Esophagus squamous epithelium (tissue), 5 donors: ENCODE data around the gene WDR3. TPM values are rescaled to one million over a fixed set of nuclear protein-coding genes. Genes with fewer than 3 reads are reported as not detected.

Source experiments
- DNase-seq: peaks from one replicate; lab custom pipeline; 2025; lab: John Stamatoyannopoulos, UW
- H3K27ac ChIP-seq, 4 donors: fragments of 200-600 bp; sonication (generic); one replicate each; pipeline ENCODE4 v1.5.1; 2016 to 2019; ENCODE audit warnings: mild to moderate bottlenecking in 1 of 4
- H3K27me3 ChIP-seq, 4 donors: fragments of 200-600 bp; sonication (generic); 1 replicate in 3 of 4; 2 replicates in 1 of 4; pipeline versions ENCODE4 v1.5.1 to v1.6.0; 2017 to 2021; ENCODE audit warnings: antibody characterized with exemption in 1 of 4
- H3K36me3 ChIP-seq, 3 donors: fragments of 200-600 bp; sonication (generic); one replicate each; pipeline ENCODE4 v1.5.1; 2016 to 2019
- H3K4me1 ChIP-seq, 3 donors: fragments of 200-600 bp; sonication (generic); one replicate each; pipeline ENCODE4 v1.5.1; 2017 to 2019
- H3K4me3 ChIP-seq, 4 donors: fragments of 200-600 bp; sonication (generic); 1 replicate in 3 of 4; 2 replicates in 1 of 4; pipeline ENCODE4 v1.5.1; 2016 to 2019; ENCODE audit warnings: mild to moderate bottlenecking in 2 of 4, moderate library complexity in 1 of 4
- H3K9me3 ChIP-seq, 3 donors: fragments of 200-600 bp; sonication (generic); one replicate each; pipeline ENCODE4 v1.5.1; 2016 to 2019
- CTCF ChIP-seq, 6 experiments: fragments of 450-650 bp in 4 of 6; fragments of 200-600 bp in 2 of 6; sonication (generic) in 2 of 6; IDR thresholded peaks; one replicate each; pipeline ENCODE4 v1.5.1; 2016 to 2019; ENCODE audit warnings: antibody characterized with exemption in 6 of 6, mild to moderate bottlenecking in 4 of 6, moderate library complexity in 4 of 6
- POLR2A ChIP-seq, 4 donors: fragments of 450-650 bp; IDR thresholded peaks; one replicate each; pipeline ENCODE4 v1.6.1; 2017; ENCODE audit warnings: antibody characterized with exemption in 4 of 4, mild to moderate bottlenecking in 4 of 4, moderate library complexity in 3 of 4
- WGBS, 2 donors: methylation state at CpG; one replicate each; pipeline ENCODE4 v1.1.5; 2018; 5-methylcytosine and 5-hydroxymethylcytosine counted together
- intact Hi-C: fragments of 100-400 bp; cut with DNase I; formaldehyde crosslinking; loops from one replicate; pipeline ENCODE4 v1.15.0; 2022
- total RNA-seq, 4 donors: library from RNA; depleted of rRNA; stranded (reverse); fragments of >200 nt; gene quantifications; one replicate each; pipeline ENCODE4 v1.1.0, GENCODE V29; 2016
- donor health status: DM: yes; HTN: yes; CAD: no.

The WDR3 gene
- total RNA-seq, 4 donors from 2014 or later = 5.9 to 29.0 (median 21.1) TPM

DNA sequence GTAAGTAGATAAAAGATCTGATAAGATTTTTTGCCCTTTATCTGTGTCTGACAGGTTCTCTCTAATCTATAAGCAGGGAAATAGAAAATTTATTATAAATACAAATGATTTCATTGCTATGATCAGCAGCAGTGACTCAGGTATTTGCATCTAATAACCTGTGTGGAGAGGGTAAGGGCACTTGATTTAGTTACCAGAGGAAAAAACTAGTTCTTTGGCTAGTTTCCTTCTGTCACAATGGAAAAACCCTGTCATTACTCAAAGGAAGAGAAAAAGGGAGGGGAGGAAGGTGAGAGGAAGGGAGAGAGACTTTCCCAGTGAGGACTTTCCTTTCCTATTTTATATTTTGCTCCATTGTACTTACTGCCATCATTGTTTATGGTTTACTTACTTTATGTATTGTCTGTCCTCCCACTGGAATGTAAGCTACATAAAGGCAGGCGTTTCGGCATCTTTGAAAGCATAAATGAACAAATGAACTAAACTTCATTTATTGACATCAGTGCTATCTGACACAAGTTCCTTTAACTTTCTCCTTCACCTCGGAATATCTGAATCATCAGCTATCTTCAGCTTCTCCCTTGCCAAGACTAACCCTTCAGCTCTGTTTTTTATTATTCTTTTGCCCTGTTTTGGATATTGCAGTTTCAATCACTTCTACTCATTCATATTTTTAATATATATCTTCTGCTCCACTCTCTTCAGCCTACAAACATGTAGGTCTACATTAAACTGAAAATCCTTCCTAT, 34.9 kb downstream of the WDR3 start:
- H3K27me3 ChIP-seq = no peaks in the 10 kb centered on the region
- intact Hi-C loops = no loop called here
- no peak overlapping the region for H3K27ac ChIP-seq
- H3K4me1 ChIP-seq = peaks cover 0 to 12% (median 0%) of the 10 kb centered on the region in 3 donors
- H3K36me3 ChIP-seq = peaks cover 0 to 43% (median 15%) of the 10 kb centered on the region in 3 donors
- TF ChIP-seq POLR2A (IDR thresholded peaks at IDR 0.05) = no peak
- TF ChIP-seq CTCF (IDR thresholded peaks at IDR 0.05) = no peak
- H3K9me3 ChIP-seq = no peaks in the 10 kb centered on the region
- no peak overlapping the region for H3K4me3 ChIP-seq
- no peak for DNase-seq
- WGBS, 2 donors = 79 to 80% methylated on average over 3 of the region's 3 CpGs

DNA sequence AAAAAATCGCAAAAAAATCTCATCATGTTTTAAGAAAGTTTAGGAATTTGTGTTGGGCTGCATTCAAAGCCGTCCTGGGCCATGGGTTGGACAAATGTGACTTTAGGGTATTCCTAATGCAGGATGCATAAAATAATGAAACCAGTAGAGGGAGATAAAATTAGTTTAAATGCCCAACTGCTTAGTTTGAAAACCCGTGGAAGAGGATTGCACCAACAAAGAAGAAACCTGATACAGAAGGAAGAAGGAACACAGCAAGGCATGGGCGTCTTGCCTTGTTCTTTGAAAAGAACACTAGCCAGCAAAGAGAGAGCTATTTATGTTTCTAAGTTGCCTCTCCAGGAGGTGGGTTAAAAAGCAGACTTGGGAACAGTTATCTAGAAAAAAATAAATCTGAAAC, 37.9 kb downstream of the WDR3 start:
- TF ChIP-seq CTCF (IDR thresholded peaks at IDR 0.05) = peak in 2 of 6 experiments; percentile 17 to 39
- TF ChIP-seq POLR2A (IDR thresholded peaks at IDR 0.05) = no peak
- H3K27me3 ChIP-seq = peaks cover 0 to 5% (median 0%) of the 10 kb centered on the region in 4 donors
- DNase-seq = no peak
- H3K9me3 ChIP-seq = no peaks in the 10 kb centered on the region
- 36 to 51% methylated on average over 4 of the region's 4 CpGs for WGBS, 2 donors
- no peak overlapping the region for H3K4me3 ChIP-seq
- intact Hi-C loops = no loop called here
- peaks cover 0 to 25% (median 0%) of the 10 kb centered on the region in 3 donors for H3K4me1 ChIP-seq
- H3K27ac ChIP-seq = no peak overlapping the region
- H3K36me3 ChIP-seq = peaks cover 0 to 14% (median 0%) of the 10 kb centered on the region in 3 donors

GRCh38 chr1:117967881-117968280, 38.3 kb downstream of the WDR3 start:
- TF ChIP-seq POLR2A (IDR thresholded peaks at IDR 0.05) (no peak), CTCF (IDR thresholded peaks at IDR 0.05) (no peak)
- no peak for DNase-seq

DNA sequence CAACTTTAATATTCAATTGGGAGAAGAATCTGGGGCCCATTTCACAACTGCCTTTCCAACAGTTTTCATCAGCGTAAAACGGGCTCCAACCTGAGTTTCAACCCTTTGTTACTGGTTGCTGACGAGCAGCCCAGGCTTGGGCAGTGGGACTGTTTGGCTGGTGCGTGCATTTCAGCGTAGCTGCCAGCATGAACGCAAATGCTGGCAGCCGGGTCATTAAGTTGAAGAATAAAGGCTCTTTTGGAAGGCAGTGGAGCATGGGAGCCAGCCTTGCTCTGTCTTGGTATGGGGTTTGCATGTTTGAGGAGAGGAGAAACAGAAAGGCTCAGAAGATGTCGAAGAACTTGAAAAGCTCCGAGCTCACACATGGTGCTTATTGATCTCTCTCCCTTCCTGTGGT, 40.7 kb downstream of the WDR3 start:
- no peak for DNase-seq
- Histone ChIP-seq H3K4me3 (no peak overlapping the region), H3K4me1 (peaks cover 0 to 25% (median 0%) of the 10 kb centered on the region in 3 donors), H3K9me3 (no peaks in the 10 kb centered on the region), H3K27ac (no peak overlapping the region), H3K36me3 (peaks cover 0 to 5% (median 0%) of the 10 kb centered on the region in 3 donors), H3K27me3 (peaks cover 0 to 5% (median 0%) of the 10 kb centered on the region in 4 donors)
- WGBS, 2 donors = 51 to 69% methylated on average over 9 of the region's 9 CpGs
- intact Hi-C loops = no loop called here
- TF ChIP-seq CTCF (IDR thresholded peaks at IDR 0.05) (no peak), POLR2A (IDR thresholded peaks at IDR 0.05) (no peak)

More at GRCh38 chr1:117967881-117968280, 38.3 kb downstream of the WDR3 start:
- H3K36me3 ChIP-seq = peaks cover 0 to 14% (median 0%) of the 10 kb centered on the region in 3 donors
- 0% methylated on average over 1 of the region's 1 CpG for WGBS, 2 donors
- H3K9me3 ChIP-seq = no peaks in the 10 kb centered on the region
- peaks cover 0 to 25% (median 0%) of the 10 kb centered on the region in 3 donors for H3K4me1 ChIP-seq
- intact Hi-C loops = no loop called here
- H3K27ac ChIP-seq = no peak overlapping the region
- H3K4me3 ChIP-seq = no peak overlapping the region
- H3K27me3 ChIP-seq = peaks cover 0 to 5% (median 0%) of the 10 kb centered on the region in 4 donors

DNA sequence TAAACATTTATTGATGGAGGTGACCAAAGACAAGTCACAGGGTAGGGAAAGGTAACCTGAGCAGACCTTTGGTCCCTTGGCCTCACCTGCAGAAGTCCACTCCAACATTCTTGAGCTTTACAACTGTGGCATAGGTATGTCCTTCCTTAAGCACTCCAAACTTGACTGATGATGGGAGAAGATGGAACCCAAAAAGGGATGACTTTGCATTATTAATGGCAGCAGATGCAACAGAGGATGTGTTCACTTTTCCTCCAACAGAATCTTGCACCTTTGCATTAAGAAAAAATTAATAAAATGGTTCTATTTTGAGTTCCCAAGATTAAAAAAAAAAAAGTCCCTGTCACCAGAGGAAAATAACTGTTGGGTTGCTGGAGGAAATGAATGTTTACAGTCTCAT, 42.2 kb downstream of the WDR3 start:
- Histone ChIP-seq H3K4me1 (peaks cover 0 to 25% (median 0%) of the 10 kb centered on the region in 3 donors), H3K4me3 (no peak overlapping the region), H3K27ac (no peak overlapping the region), H3K27me3 (peaks cover 0 to 5% (median 0%) of the 10 kb centered on the region in 4 donors), H3K9me3 (no peaks in the 10 kb centered on the region), H3K36me3 (peaks cover 0 to 5% (median 0%) of the 10 kb centered on the region in 3 donors)
- no peak for TF ChIP-seq CTCF (IDR thresholded peaks at IDR 0.05)
- TF ChIP-seq POLR2A (IDR thresholded peaks at IDR 0.05) = no peak
- intact Hi-C loops = no loop called here
- DNase-seq = no peak
